Astrocyte of the spinal cord (primary cell): ENCODE measurements around the gene MLXIPL.

Experiments used
- DNase-seq: peaks from one replicate; pipeline ENCODE4 v3.0.0; 2011; ENCODE audit warnings: low read depth, low spot score
- H3K4me3 ChIP-seq: 2 replicates; pipeline ENCODE4 v1.5.1; 2011; ENCODE audit warnings: low read depth, mild to moderate bottlenecking, low read length, moderate library complexity
- CTCF ChIP-seq: IDR thresholded peaks from 2 replicates; pipeline ENCODE4 v1.5.1; 2012; ENCODE audit warnings: low read depth, mild to moderate bottlenecking, low read length, inconsistent platforms
- in situ Hi-C: cut with HindIII; loops from 2 replicates; pipeline ENCODE4 v1.10.0; 2017; ENCODE audit warnings: low sequenced_read_pairs

Gene MLXIPL

GRCh38 chr7:73652541-73652949, 28.2 kb upstream of the MLXIPL start:
- TF ChIP-seq CTCF = no peak
- in situ Hi-C loops = no loop called here
- no peak for DNase-seq
- no peak overlapping the region for H3K4me3 ChIP-seq

- no peak for TF ChIP-seq CTCF
- DNase-seq = no peak
- in situ Hi-C loops = no loop called here
- H3K4me3 ChIP-seq = no peak overlapping the region
Observed at GRCh38 chr7:73650524-73650923, 26.2 kb upstream of the MLXIPL start.

GRCh38 chr7:73649576-73649975, 25.3 kb upstream of the MLXIPL start:
- TF ChIP-seq CTCF = no peak
- DNase-seq = no peak
- in situ Hi-C loops = no loop called here
- no peak overlapping the region for H3K4me3 ChIP-seq

GRCh38 chr7:73648593-73649332, 24.4 kb upstream of the MLXIPL start:
- H3K4me3 ChIP-seq = no peak overlapping the region
- DNase-seq = no peak
- TF ChIP-seq CTCF = no peak
- in situ Hi-C loops = no loop called here

GRCh38 chr7:73647725-73648592, 23.6 kb upstream of the MLXIPL start:
- H3K4me3 ChIP-seq = no peak overlapping the region
- TF ChIP-seq CTCF = no peak
- no peak for DNase-seq
- in situ Hi-C loops = no loop called here

GRCh38 chr7:73646785-73647724, 22.7 kb upstream of the MLXIPL start:
- no peak for DNase-seq
- no peak for TF ChIP-seq CTCF
- in situ Hi-C loops = no loop called here
- no peak overlapping the region for H3K4me3 ChIP-seq
